Measurements from ENCODE around the gene UBA7. TPM values are rescaled to one million over a fixed set of nuclear protein-coding genes. Genes with fewer than 3 reads are reported as not detected.

The UBA7 gene
- total RNA-seq, 1 experiment from 2014 or later = 1.2 TPM

- TF ChIP-seq GABPB1 (CRISPR knock-in tag; IDR thresholded peaks at IDR 0.05) (no peak), ZNF232 (CRISPR knock-in tag; IDR thresholded peaks at IDR 0.05) (no peak)
- TF ChIP-seq, protein P1, sequence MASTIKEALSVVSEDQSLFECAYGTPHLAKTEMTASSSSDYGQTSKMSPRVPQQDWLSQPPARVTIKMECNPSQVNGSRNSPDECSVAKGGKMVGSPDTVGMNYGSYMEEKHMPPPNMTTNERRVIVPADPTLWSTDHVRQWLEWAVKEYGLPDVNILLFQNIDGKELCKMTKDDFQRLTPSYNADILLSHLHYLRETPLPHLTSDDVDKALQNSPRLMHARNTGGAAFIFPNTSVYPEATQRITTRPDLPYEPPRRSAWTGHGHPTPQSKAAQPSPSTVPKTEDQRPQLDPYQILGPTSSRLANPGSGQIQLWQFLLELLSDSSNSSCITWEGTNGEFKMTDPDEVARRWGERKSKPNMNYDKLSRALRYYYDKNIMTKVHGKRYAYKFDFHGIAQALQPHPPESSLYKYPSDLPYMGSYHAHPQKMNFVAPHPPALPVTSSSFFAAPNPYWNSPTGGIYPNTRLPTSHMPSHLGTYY (CRISPR knock-in tag; IDR thresholded peaks at IDR 0.05) = no peak
- no peak overlapping the region for H3K27ac Mint-ChIP-seq
- no peak overlapping the region for H3K4me3 Mint-ChIP-seq
- POLR2A ChIA-PET = interaction anchor here (0.5 to 1.7 kb wide), 2 partner anchors 69 to 142 kb away, joined by 3 to 6 read pairs; no protein-coding TSS in a partner anchor
- ATAC-seq = no peak
- peaks cover 20% of the 10 kb centered on the region for H3K4me1 Mint-ChIP-seq
- H3K9me3 Mint-ChIP-seq = no peaks in the 10 kb centered on the region
- CTCF ChIA-PET = interaction anchor here (1.6 to 3.5 kb wide), 2 partner anchors 14 to 123 kb away, joined by 4 to 36 read pairs; partner anchors contain the start of genes CDHR4 and INKA1
- H3K27me3 Mint-ChIP-seq (ENCODE audit: low read depth) = peaks cover 19% of the 10 kb centered on the region
- peaks cover 10% of the 10 kb centered on the region for H3K36me3 Mint-ChIP-seq
- no peak for DNase-seq (ENCODE audit: low spot score)
Measured at GRCh38 chr3:49787536-49787935, 26.2 kb downstream of the UBA7 start.

DNA sequence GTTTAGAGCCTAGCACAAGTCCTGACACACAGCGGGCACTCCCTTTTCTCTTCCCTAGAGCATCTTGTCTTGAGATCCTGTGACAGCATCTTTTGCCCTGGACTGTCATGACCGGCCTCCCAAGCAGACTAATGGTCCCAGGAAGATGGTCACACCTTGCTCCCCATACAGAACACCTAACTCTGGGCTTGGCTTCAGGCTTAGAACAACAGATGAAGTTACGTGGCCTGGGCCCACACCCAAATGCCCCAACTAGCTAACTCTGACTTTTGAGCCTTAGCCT, 26.6 kb downstream of the UBA7 start:
- DNase-seq (ENCODE audit: low spot score) (no peak), ATAC-seq (no peak)
- peaks cover 20% of the 10 kb centered on the region for H3K4me1 Mint-ChIP-seq
- H3K27ac Mint-ChIP-seq = peak overlapping the region; percentile 93
- H3K9me3 Mint-ChIP-seq = no peaks in the 10 kb centered on the region
- CTCF ChIA-PET = interaction anchor here (1.2 to 3.5 kb wide), 3 partner anchors 15 to 123 kb away, joined by 4 to 36 read pairs (median 9); partner anchors contain the start of genes AMIGO3, CDHR4 and INKA1
- POLR2A ChIA-PET = interaction anchor here (0.5 to 1.7 kb wide), 3 partner anchors 36 to 143 kb away, joined by 3 to 6 read pairs (median 5); no protein-coding TSS in a partner anchor
- H3K36me3 Mint-ChIP-seq = peaks cover 12% of the 10 kb centered on the region
- peak overlapping the region; percentile 90 for H3K4me3 Mint-ChIP-seq
- peaks cover 15% of the 10 kb centered on the region for H3K27me3 Mint-ChIP-seq (ENCODE audit: low read depth)
- no peak for TF ChIP-seq CBFB (CRISPR knock-in tag; IDR thresholded peaks at IDR 0.05; ENCODE audit: low read depth)
- TF ChIP-seq MLX (CRISPR knock-in tag; IDR thresholded peaks at IDR 0.05) = no peak
- no peak for TF ChIP-seq NR3C1 (CRISPR knock-in tag; conservative IDR thresholded peaks at IDR 0.05; ENCODE audit: low read depth)
- no peak for TF ChIP-seq ZNF232 (CRISPR knock-in tag; IDR thresholded peaks at IDR 0.05)
- TF ChIP-seq ZNF263 (CRISPR knock-in tag; IDR thresholded peaks at IDR 0.05; ENCODE audit: low read depth) = no peak
- no peak for TF ChIP-seq TEAD4 (CRISPR knock-in tag; IDR thresholded peaks at IDR 0.05)
- no peak for TF ChIP-seq MXD4 (CRISPR knock-in tag; IDR thresholded peaks at IDR 0.05; ENCODE audit: borderline replicate concordance)

DNA sequence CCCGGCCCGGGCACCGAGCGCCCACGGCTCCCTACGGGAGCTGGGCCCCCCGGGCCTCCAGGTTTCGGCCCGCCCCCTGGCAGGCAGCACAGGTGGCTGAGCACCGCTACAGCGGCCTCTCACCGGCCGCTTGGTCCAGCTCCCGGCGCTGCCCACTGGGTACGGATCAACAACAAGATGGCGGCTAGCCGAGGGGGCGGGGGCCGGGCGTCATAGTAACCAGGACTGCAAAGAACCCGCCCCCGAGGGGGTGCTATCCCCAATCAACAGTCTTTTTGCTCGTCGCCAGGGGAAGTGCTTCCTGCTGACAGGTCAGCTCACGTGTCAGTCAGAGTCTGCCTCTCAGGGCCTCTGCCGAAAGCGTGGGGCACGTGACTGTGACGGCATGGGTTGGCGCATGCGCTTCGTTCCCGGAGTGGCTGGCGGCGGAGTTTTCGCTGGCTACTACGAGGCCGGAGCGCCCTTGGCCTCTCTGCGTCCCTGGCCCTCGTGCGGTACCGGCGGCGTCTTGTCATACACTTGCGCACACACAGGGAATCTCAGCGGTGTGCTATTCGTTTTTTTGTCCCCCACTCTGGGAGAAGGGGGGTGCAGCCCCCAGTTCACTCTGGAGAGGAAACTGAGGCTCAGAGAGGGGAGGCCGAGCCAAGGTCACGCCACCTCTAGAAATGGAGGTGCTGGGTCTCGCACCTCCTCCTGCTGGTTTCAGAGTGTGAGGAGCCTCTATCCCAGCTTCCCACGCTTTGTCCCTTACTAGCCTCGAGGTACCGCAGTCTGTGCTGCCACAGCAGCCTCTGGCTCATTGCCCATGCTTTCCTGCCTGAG, 27.2 kb downstream of the UBA7 start, which contains the start of gene IP6K1:
Gene IP6K1 (minus strand): TSS at position 186 of the 825 bp plus-strand sequence. CDS start 38,502 bp downstream, outside the sequence.
- peak; percentile 100 for DNase-seq (ENCODE audit: low spot score)
- ATAC-seq = peak; percentile 99
- Mint-ChIP-seq H3K27me3 (ENCODE audit: low read depth) (peaks cover 15% of the 10 kb centered on the region), H3K9me3 (no peaks in the 10 kb centered on the region), H3K27ac (peak within 1 kb of the TSS; percentile 93), H3K4me1 (peaks cover 20% of the 10 kb centered on the region), H3K36me3 (peaks cover 12% of the 10 kb centered on the region), H3K4me3 (peak within 1 kb of the TSS; percentile 90)
- CTCF ChIA-PET = interaction anchor here (0.8 to 3.5 kb wide), 6 partner anchors 15 to 124 kb away, joined by 3 to 36 read pairs (median 6); partner anchors contain the start of genes AMIGO3, CDHR4 and INKA1
- POLR2A ChIA-PET = interaction anchor here (0.5 to 1.7 kb wide), 7 partner anchors 8 to 153 kb away, joined by 3 to 8 read pairs (median 4); partner anchors contain the start of genes INKA1 and RBM6
- TF ChIP-seq ZNF425 (CRISPR knock-in tag; conservative IDR thresholded peaks at IDR 0.05) (no peak), FOXP1 (CRISPR knock-in tag; IDR thresholded peaks at IDR 0.05; ENCODE audit: borderline replicate concordance) (peak; percentile 91; the same call in 1 of the 2 replicates), RELA (CRISPR knock-in tag; IDR thresholded peaks at IDR 0.05; ENCODE audit: borderline replicate concordance) (peak; percentile 67), AFF4 (CRISPR knock-in tag; IDR thresholded peaks at IDR 0.05; ENCODE audit: borderline replicate concordance) (no peak), E2F4 (CRISPR knock-in tag; IDR thresholded peaks at IDR 0.05; ENCODE audit: borderline replicate concordance, low read depth) (no peak), NFATC4 (CRISPR knock-in tag; IDR thresholded peaks at IDR 0.05) (no peak), NR3C1 (CRISPR knock-in tag; conservative IDR thresholded peaks at IDR 0.05; ENCODE audit: low read depth) (no peak)
- TF ChIP-seq, protein P2, sequence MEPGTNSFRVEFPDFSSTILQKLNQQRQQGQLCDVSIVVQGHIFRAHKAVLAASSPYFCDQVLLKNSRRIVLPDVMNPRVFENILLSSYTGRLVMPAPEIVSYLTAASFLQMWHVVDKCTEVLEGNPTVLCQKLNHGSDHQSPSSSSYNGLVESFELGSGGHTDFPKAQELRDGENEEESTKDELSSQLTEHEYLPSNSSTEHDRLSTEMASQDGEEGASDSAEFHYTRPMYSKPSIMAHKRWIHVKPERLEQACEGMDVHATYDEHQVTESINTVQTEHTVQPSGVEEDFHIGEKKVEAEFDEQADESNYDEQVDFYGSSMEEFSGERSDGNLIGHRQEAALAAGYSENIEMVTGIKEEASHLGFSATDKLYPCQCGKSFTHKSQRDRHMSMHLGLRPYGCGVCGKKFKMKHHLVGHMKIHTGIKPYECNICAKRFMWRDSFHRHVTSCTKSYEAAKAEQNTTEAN (CRISPR knock-in tag; IDR thresholded peaks at IDR 0.05) = no peak
